GM08714 (cell line): ENCODE measurements around the gene SMIM13.
"Not testable (repeated sequence)": the region's sequence is repeated elsewhere in the genome, so short reads cannot be mapped to it uniquely, and the experiment has no call there.

ENCODE experiments used
- H3K4me3 ChIP-seq: fragments of 200-500 bp; sonication (Bioruptor generic); 2 replicates; pipeline ENCODE4 v1.5.1; 2014; ENCODE audit warnings: mild to moderate bottlenecking, low read length, inconsistent platforms
- ZNF274 ChIP-seq: IDR thresholded peaks from 2 replicates; pipeline ENCODE4 v1.6.1; 2012; ENCODE audit warnings: mild to moderate bottlenecking, low read depth, low read length

Gene SMIM13

DNA sequence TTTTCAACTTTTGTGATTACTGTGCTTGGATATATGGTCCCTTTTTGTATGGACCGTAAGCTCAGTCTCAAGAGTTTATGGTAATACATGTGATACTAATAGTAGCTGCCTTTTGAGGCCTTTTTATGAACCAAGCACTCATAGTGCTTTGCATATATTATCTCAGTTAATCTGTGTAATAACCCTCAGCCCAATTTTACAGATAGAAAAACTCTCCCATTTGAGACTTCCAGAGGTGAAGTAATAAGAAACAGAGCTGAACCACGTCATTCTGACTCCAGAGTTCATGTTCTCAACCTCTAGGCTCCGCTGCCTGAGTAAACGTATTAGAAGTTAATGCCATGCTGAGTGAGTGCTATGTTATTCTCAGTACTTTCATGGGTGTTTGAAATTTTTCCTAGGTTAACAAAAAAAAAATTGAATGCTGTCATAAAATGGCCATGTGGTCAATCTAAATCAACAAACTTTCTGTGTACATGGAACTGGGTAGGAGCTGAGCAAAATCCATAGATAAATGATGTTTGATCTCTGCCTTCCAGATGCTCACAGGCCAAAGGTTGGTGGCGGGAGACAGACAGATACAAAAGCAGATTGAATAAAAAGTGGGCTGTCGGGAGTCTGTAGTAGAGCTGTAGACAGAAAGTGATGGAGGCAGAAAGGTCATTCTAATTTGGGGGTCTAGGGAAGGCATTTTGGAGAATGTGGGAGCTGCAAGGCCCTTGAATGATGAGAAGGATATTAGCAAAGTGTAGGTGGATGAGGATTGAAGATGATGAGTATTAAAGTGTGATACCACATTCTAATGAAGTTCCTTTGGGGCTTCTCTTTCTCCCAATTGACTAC is 26.9 kb upstream of the SMIM13 start:
- TF ChIP-seq ZNF274 = no peak
- no peak overlapping the region for H3K4me3 ChIP-seq

GRCh38 chr6:11067348-11067747 is 26.3 kb upstream of the SMIM13 start:
- TF ChIP-seq ZNF274 = no peak

DNA sequence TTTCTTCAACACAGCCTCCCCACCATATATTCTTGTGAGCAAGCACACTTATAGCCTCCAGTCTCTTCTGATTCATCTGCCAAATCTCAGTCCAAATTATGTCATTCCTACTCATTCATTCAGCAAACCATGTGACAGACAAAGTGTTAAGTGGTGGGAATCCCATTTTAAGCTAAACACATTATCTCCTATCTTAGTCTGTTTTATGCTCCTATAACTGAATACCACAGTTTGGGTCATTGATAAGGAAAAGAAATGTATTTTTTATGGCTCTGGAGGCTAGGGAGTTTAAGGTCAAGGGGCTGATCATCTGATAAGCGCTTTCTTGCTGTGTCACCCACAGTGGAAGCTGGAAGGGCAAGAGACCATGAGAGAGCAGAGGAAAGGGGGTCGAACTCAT is 23.9 kb upstream of the SMIM13 start:
- TF ChIP-seq ZNF274 = no peak
- no peak overlapping the region for H3K4me3 ChIP-seq

More at GRCh38 chr6:11067348-11067747, 26.3 kb upstream of the SMIM13 start:
- H3K4me3 ChIP-seq = no peak overlapping the region

DNA sequence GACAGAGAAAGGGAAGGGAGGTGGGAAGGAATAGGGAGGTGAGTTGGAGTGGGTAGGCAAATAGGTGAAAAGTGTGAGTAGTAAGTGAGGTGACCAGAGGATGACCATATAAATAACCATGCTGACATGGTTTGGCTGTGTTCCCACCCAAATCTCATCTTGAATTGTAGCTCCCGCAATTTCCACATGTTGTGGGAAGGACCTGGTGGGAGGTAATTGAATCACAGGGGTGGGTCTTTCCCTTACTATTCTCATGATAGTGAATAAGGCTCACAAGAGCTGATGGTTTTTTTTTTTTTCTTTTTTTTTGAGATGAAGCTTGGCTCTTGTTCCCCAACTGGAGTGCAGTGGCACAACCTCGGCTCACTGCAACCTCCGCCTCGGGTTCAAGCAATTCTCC is 21.5 kb upstream of the SMIM13 start:
- TF ChIP-seq ZNF274 = no peak
- no peak overlapping the region for H3K4me3 ChIP-seq

DNA sequence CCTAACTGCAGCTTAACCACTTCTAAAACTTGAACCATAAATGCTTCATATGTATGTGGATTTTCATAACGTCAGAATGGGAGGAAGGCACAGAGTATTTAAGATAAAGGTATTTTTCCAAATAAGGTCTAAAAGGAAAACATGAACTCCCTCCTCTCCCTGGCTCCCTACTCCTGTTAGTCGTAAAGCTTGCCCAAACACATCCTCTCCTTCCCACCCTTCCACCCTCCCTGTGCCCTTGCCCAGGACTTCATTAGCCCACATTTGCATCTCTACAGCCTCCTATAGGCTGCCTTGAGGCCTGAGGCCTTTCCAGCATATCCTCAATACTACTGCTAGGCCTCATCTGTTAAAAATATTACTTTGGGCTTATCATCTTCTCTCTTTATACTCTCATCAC is 17.1 kb upstream of the SMIM13 start:
- no peak for TF ChIP-seq ZNF274
- H3K4me3 ChIP-seq = no peak overlapping the region

DNA sequence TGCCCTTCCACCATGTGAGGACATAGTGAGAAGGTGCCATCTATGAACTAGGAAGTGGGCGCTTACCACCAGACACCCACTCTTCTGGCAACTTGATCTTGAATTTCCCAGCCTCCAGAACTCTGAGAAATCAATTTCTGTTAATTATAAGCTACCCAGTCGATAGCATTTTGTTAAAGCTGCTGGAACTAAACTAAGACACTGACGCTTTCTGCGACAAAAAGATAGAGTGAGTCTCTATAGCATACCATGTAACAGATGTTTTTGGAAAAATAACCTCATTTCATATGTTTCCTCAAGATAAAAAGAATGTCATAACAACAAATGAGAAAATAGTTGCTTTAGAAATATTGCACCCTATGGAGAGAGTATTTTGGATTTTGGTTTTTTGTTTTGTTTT is 15.4 kb upstream of the SMIM13 start:
- TF ChIP-seq ZNF274 = no peak

GRCh38 chr6:11080296-11080695 is 13.3 kb upstream of the SMIM13 start:
- no peak for TF ChIP-seq ZNF274
- no peak overlapping the region for H3K4me3 ChIP-seq

More for the DNA sequence above, 15.4 kb upstream of the SMIM13 start:
- no peak overlapping the region for H3K4me3 ChIP-seq

- TF ChIP-seq ZNF274 = no peak
- no peak overlapping the region for H3K4me3 ChIP-seq
These were observed 10.1 kb upstream of the SMIM13 start for GRCh38 chr6:11083491-11083890.

DNA sequence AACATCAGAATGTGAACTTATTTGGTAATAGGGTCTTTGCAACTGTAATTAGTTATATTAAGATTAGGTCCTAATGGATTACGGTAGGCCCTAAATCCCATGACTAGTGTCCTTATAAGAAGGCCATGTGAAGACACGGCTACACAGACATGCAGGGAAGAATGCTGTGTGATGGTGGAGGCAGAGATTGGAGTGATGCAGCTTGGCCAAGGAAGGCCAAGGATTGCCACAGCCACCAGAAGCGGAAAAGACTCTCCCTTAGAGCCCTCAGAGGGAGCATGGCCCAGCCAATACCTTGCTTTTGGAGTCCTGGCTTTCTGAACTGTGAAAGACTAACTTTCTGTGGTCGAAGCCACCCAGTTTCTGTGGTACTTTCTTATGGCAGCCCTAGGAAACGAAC is 9.7 kb upstream of the SMIM13 start:
- no peak overlapping the region for H3K4me3 ChIP-seq
- no peak for TF ChIP-seq ZNF274

- H3K4me3 ChIP-seq = no peak overlapping the region
- TF ChIP-seq ZNF274 = no peak
These were observed 7.7 kb upstream of the SMIM13 start for GRCh38 chr6:11085758-11086435.

- H3K4me3 ChIP-seq = peak overlapping the region; percentile 12; the same call in 1 of the 2 replicates
These were observed 6.4 kb upstream of the SMIM13 start for GRCh38 chr6:11087141-11087812.

DNA sequence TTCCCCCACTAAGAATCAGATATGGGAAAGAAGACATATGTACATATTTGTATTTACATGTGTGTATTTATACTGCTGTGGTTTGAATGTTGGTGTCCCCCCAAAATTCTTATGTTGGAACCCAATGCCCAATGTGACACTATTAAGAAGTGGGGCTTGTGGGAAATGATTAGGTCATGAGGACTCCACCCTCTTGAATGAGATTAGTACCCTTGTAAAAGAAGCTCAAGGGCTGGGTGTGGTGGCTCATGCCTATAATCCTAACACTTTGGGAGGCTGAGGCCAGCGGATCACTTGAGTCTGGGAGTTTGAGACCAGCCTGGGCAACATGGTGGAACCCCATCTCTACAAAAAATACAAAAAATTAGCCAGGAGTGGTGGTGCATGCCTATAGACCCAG is 3.9 kb upstream of the SMIM13 start:
- TF ChIP-seq ZNF274 = no peak

GRCh38 chr6:11091141-11091540 is 2.5 kb upstream of the SMIM13 start:
- H3K4me3 ChIP-seq = not testable (repeated sequence)

More for the DNA sequence above, 3.9 kb upstream of the SMIM13 start:
- H3K4me3 ChIP-seq = no peak overlapping the region

DNA sequence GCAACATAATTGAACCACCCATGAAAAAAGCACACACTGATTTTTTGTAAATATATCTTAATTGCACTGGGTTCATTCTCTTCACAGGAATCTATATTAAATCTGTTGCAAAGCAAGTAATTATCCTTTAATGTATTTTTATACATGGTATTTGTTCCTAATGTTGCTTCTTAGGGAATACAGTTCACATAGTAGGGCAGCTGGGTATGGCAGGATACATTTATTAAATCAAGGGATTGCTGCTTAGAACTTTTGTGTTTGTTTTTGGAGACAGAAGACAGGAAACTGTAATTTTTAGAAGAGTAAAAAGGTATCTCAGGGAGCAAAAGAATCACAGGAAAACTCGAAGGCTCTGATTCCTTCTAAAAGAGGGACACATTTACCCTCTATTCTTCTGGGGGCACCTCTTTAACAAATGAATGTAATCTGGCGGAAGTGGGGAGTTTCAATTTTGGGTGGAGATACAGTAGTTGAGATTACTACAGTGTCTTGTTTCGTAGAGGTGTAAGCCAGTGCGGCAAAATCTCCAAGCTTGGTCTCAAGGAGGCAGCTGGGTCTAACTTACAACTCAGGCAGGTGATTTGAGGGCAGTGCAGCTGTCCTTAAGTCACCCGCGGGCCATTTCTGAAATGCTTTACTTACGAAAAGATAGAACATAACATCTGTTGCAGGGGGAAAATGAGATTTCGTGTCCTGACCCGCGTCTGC is 812 bp upstream of the SMIM13 start:
- H3K4me3 ChIP-seq = peak overlapping the region; percentile 91
- TF ChIP-seq ZNF274 = no peak
